Mesenchymal stem cell (in vitro differentiated cells and primary cell): ENCODE data around the gene GFAP.
A peak's percentile ranks its signal among the peaks of the same experiment; 100 is the strongest.

Experiments
- DNase-seq: peaks from one replicate; pipeline ENCODE4 v3.0.0-alpha.2; 2013
- H2AFZ ChIP-seq: one replicate; pipeline ENCODE4 v1.6.1; 2013; ENCODE audit warnings: low read depth, mild to moderate bottlenecking, control low read depth, inconsistent platforms, low read length, moderate library complexity
- H2AK5ac ChIP-seq: 2 replicates; pipeline ENCODE4 v1.6.1; 2013; ENCODE audit warnings: low read length, moderate library complexity, mild to moderate bottlenecking, inconsistent platforms; ENCODE audit not compliant: severe bottlenecking
- H2BK120ac ChIP-seq: one replicate; pipeline ENCODE4 v1.6.1; 2013; ENCODE audit warnings: low read depth, mild to moderate bottlenecking, inconsistent platforms, low read length, moderate library complexity
- H2BK12ac ChIP-seq, 2 experiments: one replicate each; pipeline ENCODE4 v1.6.1; 2013; ENCODE audit warnings: inconsistent platforms in 2 of 2, low read length in 2 of 2, mild to moderate bottlenecking in 2 of 2, moderate library complexity in 2 of 2, control low read depth in 1 of 2
- H2BK15ac ChIP-seq: one replicate; pipeline ENCODE4 v1.6.1; 2013; ENCODE audit warnings: mild to moderate bottlenecking, low read depth, inconsistent platforms; ENCODE audit not compliant: poor library complexity, severe bottlenecking
- H2BK5ac ChIP-seq: 2 replicates; pipeline ENCODE4 v1.6.1; 2013; ENCODE audit warnings: low read depth, mild to moderate bottlenecking, low read length, control low read depth, inconsistent platforms; ENCODE audit not compliant: poor library complexity, severe bottlenecking
- H3K14ac ChIP-seq, 2 experiments: one replicate each; pipeline ENCODE4 v1.6.1; 2013; ENCODE audit warnings: inconsistent platforms in 2 of 2, low read length in 2 of 2, control low read depth in 1 of 2, mild to moderate bottlenecking in 1 of 2, moderate library complexity in 1 of 2
- H3K18ac ChIP-seq, 2 experiments: one replicate each; pipeline ENCODE4 v1.6.1; 2013; ENCODE audit warnings: inconsistent platforms in 2 of 2, low read length in 2 of 2, control low read depth in 1 of 2, low read depth in 1 of 2, mild to moderate bottlenecking in 1 of 2
- H3K23ac ChIP-seq, 2 experiments: one replicate each; pipeline ENCODE4 v1.6.1; 2013; ENCODE audit warnings: inconsistent platforms in 2 of 2, low read length in 2 of 2, mild to moderate bottlenecking in 2 of 2, moderate library complexity in 2 of 2, control low read depth in 1 of 2
- H3K27ac ChIP-seq: 2 replicates; pipeline ENCODE4 v1.5.1; 2013; ENCODE audit warnings: mild to moderate bottlenecking, moderate library complexity, low read length, control low read depth, inconsistent platforms; ENCODE audit not compliant: poor library complexity, severe bottlenecking
- H3K27me3 ChIP-seq, 2 experiments: 2 replicates each; pipeline versions ENCODE4 v1.6.1 to v1.7.0; 2013; ENCODE audit warnings: low read length in 2 of 2, mild to moderate bottlenecking in 2 of 2, moderate library complexity in 2 of 2, control low read depth in 1 of 2, inconsistent platforms in 1 of 2; ENCODE audit not compliant: control insufficient read depth in 1 of 2, insufficient read depth in 1 of 2
- H3K36me3 ChIP-seq, 2 experiments: 2 replicates each; pipeline versions ENCODE4 v1.6.1 to v1.7.0; 2013; ENCODE audit warnings: low read length in 2 of 2, control low read depth in 1 of 2, inconsistent platforms in 1 of 2, low read depth in 1 of 2, mild to moderate bottlenecking in 1 of 2; ENCODE audit not compliant: insufficient read depth in 2 of 2, control insufficient read depth in 1 of 2
- H3K4ac ChIP-seq, 2 experiments: one replicate each; pipeline ENCODE4 v1.6.1; 2013; ENCODE audit warnings: inconsistent platforms in 2 of 2, low read length in 2 of 2, mild to moderate bottlenecking in 2 of 2, moderate library complexity in 2 of 2, control low read depth in 1 of 2, low read depth in 1 of 2
- H3K4me1 ChIP-seq: 2 replicates; pipeline ENCODE4 v1.6.1; 2013; ENCODE audit warnings: low read depth, low read length, control low read depth; ENCODE audit not compliant: control insufficient read depth, insufficient read depth
- H3K4me2 ChIP-seq: 2 replicates; pipeline ENCODE4 v1.6.1; 2013; ENCODE audit warnings: low read length, mild to moderate bottlenecking, inconsistent platforms; ENCODE audit not compliant: poor library complexity, severe bottlenecking
- H3K4me3 ChIP-seq, 2 experiments: 2 replicates each; pipeline versions ENCODE4 v1.5.1 to v1.7.0; 2013; ENCODE audit warnings: low read length in 2 of 2, mild to moderate bottlenecking in 2 of 2, control low read depth in 1 of 2, low read depth in 1 of 2; ENCODE audit not compliant: insufficient read depth in 1 of 2
- H3K79me1 ChIP-seq: replicated peaks from 2 replicates; pipeline ENCODE4 v1.6.1; 2013; ENCODE audit warnings: mild to moderate bottlenecking, control low read depth, low read length, inconsistent platforms; ENCODE audit not compliant: poor library complexity, severe bottlenecking
- H3K9ac ChIP-seq: 2 replicates; pipeline ENCODE4 v1.7.0; 2013; ENCODE audit warnings: mild to moderate bottlenecking, low read length, moderate library complexity
- H3K9me3 ChIP-seq: 2 replicates; pipeline ENCODE4 v1.7.0; 2013; ENCODE audit warnings: mild to moderate bottlenecking, low read length; ENCODE audit not compliant: control insufficient read depth
- H4K8ac ChIP-seq: one replicate; pipeline ENCODE4 v1.6.1; 2013; ENCODE audit warnings: inconsistent platforms, mild to moderate bottlenecking, low read length, moderate library complexity
- H4K91ac ChIP-seq: one replicate; pipeline ENCODE4 v1.6.1; 2013; ENCODE audit warnings: mild to moderate bottlenecking, low read length, inconsistent platforms
- WGBS: methylation state at CpG from one replicate; pipeline ENCODE4 v1.1.7; 2013; ENCODE audit warnings: mixed read lengths; 5-methylcytosine and 5-hydroxymethylcytosine counted together

GFAP gene

DNA sequence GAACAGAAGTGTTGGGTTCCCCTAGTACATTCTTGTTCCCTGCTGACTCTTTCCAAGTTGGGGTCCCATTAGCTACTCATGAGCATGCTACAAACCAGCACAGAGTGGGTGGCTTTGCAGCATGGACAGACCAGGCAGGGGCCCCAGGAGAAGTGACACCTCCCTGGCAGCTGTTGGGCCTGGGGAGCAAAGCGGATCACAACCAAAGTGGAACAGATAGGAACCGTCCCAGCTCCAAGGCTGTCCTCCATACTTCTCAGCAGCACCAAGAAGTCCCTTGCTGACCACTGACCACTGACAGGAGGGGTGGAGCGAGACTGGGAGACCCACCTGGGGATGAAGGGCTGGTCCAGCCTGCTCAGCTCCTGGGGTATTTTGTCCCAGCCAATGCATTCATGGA lies 12.4 kb upstream of the GFAP start:
- H3K4ac ChIP-seq: no peak overlapping the region
- no peak overlapping the region for H3K4me2 ChIP-seq

DNA sequence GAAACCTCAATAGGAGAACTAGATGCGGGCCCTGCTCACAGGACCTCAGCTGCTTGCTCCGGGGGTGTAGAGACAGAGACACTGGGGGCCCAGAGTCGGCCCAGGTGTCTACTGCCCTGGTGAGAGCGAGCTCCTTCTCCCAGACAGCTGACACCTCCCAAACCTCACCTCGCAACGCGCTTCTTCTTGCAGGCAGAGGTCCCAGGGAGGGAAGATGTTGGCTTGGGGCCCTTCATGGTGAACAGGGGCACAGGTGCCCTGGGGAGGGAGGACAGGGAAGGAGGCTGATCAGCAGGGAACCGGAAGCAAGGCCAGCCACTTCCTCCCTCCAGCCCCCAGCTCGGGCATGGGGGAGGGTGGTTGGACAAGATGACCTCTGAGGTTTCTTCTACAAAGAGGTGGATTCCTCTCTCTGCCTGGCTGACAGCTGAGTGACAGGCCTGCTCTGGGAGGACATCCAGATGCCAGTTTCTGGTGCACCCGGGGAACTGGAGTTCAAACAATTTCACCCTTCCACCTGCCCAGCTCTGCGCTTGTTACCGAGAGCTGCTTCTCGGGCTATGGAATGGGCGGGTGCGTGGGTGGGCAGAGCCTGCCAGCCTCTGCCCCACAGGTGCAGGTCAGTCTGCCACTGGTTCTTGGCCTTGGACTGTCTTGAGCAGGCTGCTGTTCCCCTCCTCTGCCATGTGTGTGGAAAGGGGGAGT lies 11.7 kb upstream of the GFAP start:
- Histone ChIP-seq H3K4me2 (no peak overlapping the region), H3K79me1 (peaks cover 3% of the 10 kb centered on the region), H2BK5ac (no peak overlapping the region), H3K9me3 (no peaks in the 10 kb centered on the region), H2AFZ (no peak overlapping the region), H3K18ac (no peak overlapping the region), H3K4me1 (no peaks in the 10 kb centered on the region), H3K4ac (no peak overlapping the region), H4K91ac (no peak overlapping the region), H3K27me3 (peaks cover 4 to 12% of the 10 kb centered on the region in 2 experiments), H2BK12ac (no peak overlapping the region), H3K36me3 (peaks cover 7 to 34% of the 10 kb centered on the region in 2 experiments), H3K27ac (no peak overlapping the region), H4K8ac (no peak overlapping the region), H3K14ac (no peak overlapping the region), H2AK5ac (no peak overlapping the region), H3K4me3 (no peak overlapping the region), H2BK120ac (no peak overlapping the region), H3K23ac (no peak overlapping the region), H3K9ac (no peak overlapping the region), H2BK15ac (no peak overlapping the region)
- WGBS: over 99% methylated on average over 9 of the region's 15 CpGs
- no peak for DNase-seq

More for the DNA sequence above, 12.4 kb upstream of the GFAP start:
- Histone ChIP-seq H3K79me1 (peaks cover 6% of the 10 kb centered on the region), H3K27ac (no peak overlapping the region), H2AFZ (no peak overlapping the region), H4K8ac (no peak overlapping the region), H3K18ac (no peak overlapping the region), H3K36me3 (peaks cover 7 to 40% of the 10 kb centered on the region in 2 experiments), H2AK5ac (no peak overlapping the region), H2BK15ac (no peak overlapping the region), H3K9ac (no peak overlapping the region), H3K14ac (no peak overlapping the region), H3K9me3 (no peaks in the 10 kb centered on the region), H3K23ac (no peak overlapping the region), H4K91ac (no peak overlapping the region), H2BK5ac (no peak overlapping the region), H3K27me3 (peaks cover 0 to 7% of the 10 kb centered on the region in 2 experiments), H3K4me1 (no peaks in the 10 kb centered on the region), H2BK120ac (no peak overlapping the region), H2BK12ac (no peak overlapping the region), H3K4me3 (no peak overlapping the region)
- DNase-seq: no peak
- WGBS: 100% methylated on average over 3 of the region's 3 CpGs

DNA sequence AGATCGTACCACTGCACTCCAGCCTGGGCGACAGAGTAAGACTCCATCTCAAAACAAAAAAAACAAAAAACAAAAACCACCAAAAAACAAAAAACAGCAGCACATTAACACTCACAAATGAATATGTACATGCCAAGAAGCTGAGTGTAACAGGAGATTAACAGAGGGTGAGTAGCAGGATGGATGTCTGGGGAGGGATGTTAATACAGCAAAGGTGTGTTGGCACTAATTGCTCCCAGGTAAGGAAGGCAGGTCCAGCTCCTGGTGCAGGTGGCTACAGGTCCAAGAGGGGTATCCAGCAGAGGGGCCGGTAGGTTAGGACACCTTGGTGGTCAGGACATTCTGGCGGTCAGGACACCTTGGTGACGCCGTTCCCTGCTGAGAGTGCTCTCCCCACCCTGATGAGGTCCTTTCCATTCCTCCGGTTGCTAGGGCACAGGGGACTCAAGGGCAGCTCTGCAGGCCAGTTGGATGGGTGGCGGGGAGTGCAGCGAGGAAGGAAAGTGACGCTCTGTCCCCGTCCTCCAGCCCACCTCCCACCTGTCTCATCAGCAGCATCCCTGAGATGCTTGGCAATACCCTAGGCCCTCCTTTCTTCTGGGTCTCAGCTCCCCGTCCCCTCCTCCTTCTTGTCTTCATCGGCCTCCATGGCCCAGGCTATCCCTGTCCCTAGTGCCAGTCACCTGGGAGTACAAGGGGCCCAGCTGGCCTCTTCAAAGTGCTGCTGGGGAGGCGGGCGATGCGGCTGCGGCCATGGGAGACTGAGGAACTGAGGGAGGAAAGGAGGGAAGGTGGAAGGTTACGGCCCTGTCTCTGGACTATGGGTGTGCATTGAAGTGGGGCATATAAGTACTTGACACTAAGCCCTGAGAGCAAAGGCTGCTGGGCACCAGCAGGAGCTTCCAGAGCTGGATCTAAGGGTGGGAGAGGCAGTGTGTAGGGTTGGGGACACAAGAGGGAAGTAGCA lies 10.7 kb upstream of the GFAP start:
- Histone ChIP-seq H2AK5ac (no peak overlapping the region), H3K79me1 (peaks cover 3% of the 10 kb centered on the region)
- WGBS: over 99% methylated on average over 14 of the region's 18 CpGs

DNA sequence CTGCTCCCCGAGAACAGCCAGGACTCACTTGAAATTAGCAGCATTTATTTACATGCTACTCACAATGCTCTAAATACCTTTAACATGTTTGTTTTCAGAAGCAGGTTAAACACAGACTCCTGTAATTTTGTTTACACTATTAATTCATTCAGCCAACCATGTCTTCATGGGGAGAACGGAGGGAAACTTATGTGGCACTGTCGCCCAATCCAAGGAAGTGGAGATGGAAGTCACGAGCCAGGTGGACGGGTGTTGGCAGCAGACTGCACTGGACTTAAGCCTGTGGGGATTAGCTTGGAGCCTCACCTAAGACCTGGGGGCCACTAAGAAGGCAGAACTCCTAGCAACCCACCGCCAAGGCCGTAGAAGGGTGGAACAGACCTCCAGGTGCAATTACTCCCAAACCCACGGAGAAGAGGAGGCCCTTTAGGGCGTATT lies 8.8 kb upstream of the GFAP start:
- DNase-seq: no peak
- no peak overlapping the region for H3K18ac ChIP-seq
- no peak overlapping the region for H3K4me2 ChIP-seq
- H3K4me1 ChIP-seq: peaks cover 2% of the 10 kb centered on the region
- peaks cover 3 to 24% of the 10 kb centered on the region in 2 experiments for H3K36me3 ChIP-seq
- no peak overlapping the region for H2BK12ac ChIP-seq
- H3K4me3 ChIP-seq: no peak overlapping the region
- no peak overlapping the region for H3K9ac ChIP-seq
- no peaks in the 10 kb centered on the region for H3K9me3 ChIP-seq
- H2AK5ac ChIP-seq: no peak overlapping the region
- no peak overlapping the region for H3K4ac ChIP-seq
- WGBS: 75% methylated on average over 9 of the region's 9 CpGs
- H3K27ac ChIP-seq: no peak overlapping the region
- peaks cover 8 to 25% of the 10 kb centered on the region in 2 experiments for H3K27me3 ChIP-seq
- H4K91ac ChIP-seq: no peak overlapping the region
- H2BK120ac ChIP-seq: no peak overlapping the region
- H4K8ac ChIP-seq: no peak overlapping the region
- no peak overlapping the region for H2AFZ ChIP-seq
- H2BK5ac ChIP-seq: no peak overlapping the region
- H3K79me1 ChIP-seq: peaks cover 3% of the 10 kb centered on the region
- H3K14ac ChIP-seq: no peak overlapping the region
- no peak overlapping the region for H2BK15ac ChIP-seq
- no peak overlapping the region for H3K23ac ChIP-seq

More for the DNA sequence above, 10.7 kb upstream of the GFAP start:
- Histone ChIP-seq H3K9me3 (no peaks in the 10 kb centered on the region), H2AFZ (no peak overlapping the region), H3K4me2 (no peak overlapping the region), H3K4ac (no peak overlapping the region), H3K14ac (no peak overlapping the region), H3K4me1 (peaks cover 2% of the 10 kb centered on the region), H2BK120ac (no peak overlapping the region), H3K23ac (peak overlapping the region in 1 of 2 experiments; percentile 5), H2BK5ac (no peak overlapping the region), H3K18ac (no peak overlapping the region), H3K27me3 (peaks cover 8 to 18% of the 10 kb centered on the region in 2 experiments), H3K4me3 (no peak overlapping the region), H2BK12ac (no peak overlapping the region), H2BK15ac (no peak overlapping the region), H4K91ac (no peak overlapping the region), H3K36me3 (peaks cover 3 to 26% of the 10 kb centered on the region in 2 experiments), H3K9ac (no peak overlapping the region), H4K8ac (no peak overlapping the region), H3K27ac (no peak overlapping the region)
- DNase-seq: no peak
